KMS-11 (cell line): ENCODE measurements around the gene MIEF2.
"Not testable (repeated sequence)": the region's sequence is repeated elsewhere in the genome, so short reads cannot be mapped to it uniquely, and the experiment has no call there.

Experiments used
- H2AFZ ChIP-seq: fragments of 200-600 bp; sonication (generic); 2 replicates; pipeline ENCODE4 v1.6.1; 2016; ENCODE audit warnings: antibody characterized with exemption, mixed run types, low read depth
- H3K27ac ChIP-seq: fragments of 200-600 bp; sonication (generic); 2 replicates; pipeline ENCODE4 v1.6.1; 2016; ENCODE audit warnings: mild to moderate bottlenecking, mixed run types
- H3K27me3 ChIP-seq: fragments of 200-600 bp; sonication (generic); 2 replicates; pipeline ENCODE4 v1.6.1; 2017; ENCODE audit warnings: mild to moderate bottlenecking, low read depth, mixed run types, moderate library complexity; ENCODE audit not compliant: insufficient read depth
- H3K36me3 ChIP-seq: fragments of 200-600 bp; sonication (generic); 2 replicates; pipeline ENCODE4 v1.6.1; 2017; ENCODE audit warnings: mild to moderate bottlenecking, mixed run types; ENCODE audit not compliant: insufficient read depth
- H3K4me1 ChIP-seq: fragments of 200-600 bp; sonication (generic); 2 replicates; pipeline ENCODE4 v1.6.1; 2016; ENCODE audit warnings: mild to moderate bottlenecking, low read depth, mixed run types; ENCODE audit not compliant: poor library complexity, severe bottlenecking
- H3K4me2 ChIP-seq: fragments of 200-600 bp; sonication (generic); 2 replicates; pipeline ENCODE4 v1.7.0; 2016; ENCODE audit warnings: mild to moderate bottlenecking, mixed run types
- H3K4me3 ChIP-seq: fragments of 200-600 bp; sonication (generic); IDR thresholded peaks from 2 replicates; pipeline ENCODE4 v1.6.1; 2017; ENCODE audit warnings: low read depth, low read length, mixed read lengths; ENCODE audit not compliant: insufficient read depth
- H3K79me2 ChIP-seq: fragments of 200-600 bp; sonication (generic); 2 replicates; pipeline ENCODE4 v1.6.1; 2016; ENCODE audit warnings: low read depth, mixed run types; ENCODE audit not compliant: insufficient read depth
- H3K9ac ChIP-seq: fragments of 200-600 bp; sonication (generic); 2 replicates; pipeline ENCODE4 v1.6.1; 2016; ENCODE audit warnings: mild to moderate bottlenecking, mixed run types
- H4K20me1 ChIP-seq: fragments of 200-600 bp; sonication (generic); 2 replicates; pipeline ENCODE4 v1.6.1; 2016; ENCODE audit warnings: mild to moderate bottlenecking, mixed run types; ENCODE audit not compliant: insufficient read depth
- CTCF ChIP-seq: fragments of 200-600 bp; sonication (generic); conservative IDR thresholded peaks from 2 replicates; pipeline ENCODE4 v1.6.1; 2017; ENCODE audit warnings: low read depth, mild to moderate bottlenecking, antibody characterized with exemption, low read length, moderate library complexity, mixed read lengths

MIEF2 gene

GRCh38 chr17:18291718-18292540, 31.5 kb downstream of the MIEF2 start:
- no peaks in the 10 kb centered on the region for H3K36me3 ChIP-seq

DNA sequence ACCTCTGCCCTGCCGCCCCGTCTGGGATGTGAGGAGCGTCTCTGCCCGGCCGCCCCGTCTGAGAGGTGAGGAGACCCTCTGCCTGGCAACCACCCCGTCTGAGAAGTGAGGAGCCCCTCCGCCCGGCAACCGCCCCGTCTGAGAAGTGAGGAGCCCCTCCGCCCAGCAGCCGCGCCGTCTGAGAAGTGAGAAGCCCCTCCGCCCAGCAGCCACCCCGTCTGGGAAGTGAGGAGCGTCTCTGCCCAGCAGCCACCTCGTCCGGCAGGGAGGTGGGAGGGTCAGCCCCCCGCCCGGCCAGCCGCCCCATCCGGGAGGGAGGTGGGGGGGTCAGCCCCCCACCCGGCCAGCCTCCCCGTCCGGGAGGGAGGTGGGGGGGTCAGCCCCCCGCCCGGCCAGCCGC, 37.6 kb downstream of the MIEF2 start:
- H3K4me3 ChIP-seq, H2AFZ ChIP-seq, H3K36me3 ChIP-seq, H3K27me3 ChIP-seq, H4K20me1 ChIP-seq, H3K4me1 ChIP-seq, H3K27ac ChIP-seq, H3K79me2 ChIP-seq, H3K9ac ChIP-seq, H3K4me2 ChIP-seq: not testable (repeated sequence)

More at GRCh38 chr17:18291718-18292540, 31.5 kb downstream of the MIEF2 start:
- no peak overlapping the region for H3K9ac ChIP-seq
- H3K4me2 ChIP-seq: no peak overlapping the region
- H3K4me3 ChIP-seq: no peak overlapping the region
- no peak overlapping the region for H3K27ac ChIP-seq
- TF ChIP-seq CTCF: no peak
- no peaks in the 10 kb centered on the region for H3K4me1 ChIP-seq
- H3K27me3 ChIP-seq: no peaks in the 10 kb centered on the region
- H3K79me2 ChIP-seq: no peaks in the 10 kb centered on the region
- H2AFZ ChIP-seq: no peak overlapping the region
- no peaks in the 10 kb centered on the region for H4K20me1 ChIP-seq

DNA sequence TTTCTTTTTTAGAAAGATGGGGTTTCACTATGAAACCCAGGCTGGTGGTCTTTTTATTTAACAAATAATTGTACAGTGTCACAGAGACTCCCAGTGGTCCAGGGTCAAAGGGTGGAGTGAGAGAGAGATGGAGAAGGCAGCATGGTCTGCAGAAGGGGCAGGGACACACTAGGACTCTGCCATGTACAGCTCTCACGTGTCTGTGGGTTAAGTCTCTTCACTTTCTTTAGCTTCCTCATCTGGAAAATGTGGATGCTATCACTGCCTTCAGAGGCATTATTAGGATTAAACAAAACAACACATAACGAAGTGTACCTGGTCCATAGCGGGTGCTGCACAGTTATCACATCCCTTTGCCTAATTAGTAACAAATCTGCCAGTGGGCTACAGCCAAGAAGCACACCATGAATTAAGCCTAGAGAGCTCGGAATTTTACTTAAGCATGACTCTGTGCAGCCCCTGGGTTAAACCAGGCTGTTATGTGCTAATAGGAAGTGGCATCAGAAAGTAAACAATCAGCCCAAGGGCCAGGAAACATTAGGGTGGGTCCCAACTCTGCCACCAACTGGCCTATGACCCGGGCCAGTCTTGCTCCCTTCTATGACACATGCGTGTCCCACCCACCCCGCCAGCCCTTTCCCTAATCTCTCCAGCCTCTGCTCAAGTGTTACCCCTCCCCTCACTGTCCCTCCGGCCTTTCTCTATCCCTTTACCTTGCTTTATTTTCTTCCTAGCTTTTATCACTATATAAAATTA, 40.4 kb downstream of the MIEF2 start:
- no peak for TF ChIP-seq CTCF
- H2AFZ ChIP-seq: no peak overlapping the region
- H3K4me3 ChIP-seq: no peak overlapping the region
- no peaks in the 10 kb centered on the region for H4K20me1 ChIP-seq
- H3K79me2 ChIP-seq: no peaks in the 10 kb centered on the region
- H3K36me3 ChIP-seq: no peaks in the 10 kb centered on the region; the same call in 1 of the 2 replicates
- no peak overlapping the region for H3K27ac ChIP-seq
- H3K9ac ChIP-seq: no peak overlapping the region
- no peaks in the 10 kb centered on the region for H3K27me3 ChIP-seq
- no peaks in the 10 kb centered on the region for H3K4me1 ChIP-seq
- no peak overlapping the region for H3K4me2 ChIP-seq

- not testable (repeated sequence) for H3K27me3 ChIP-seq, H3K4me1 ChIP-seq, H3K4me2 ChIP-seq, H2AFZ ChIP-seq, H3K79me2 ChIP-seq, H3K27ac ChIP-seq, H3K9ac ChIP-seq, H3K36me3 ChIP-seq, H4K20me1 ChIP-seq, H3K4me3 ChIP-seq
Observed at GRCh38 chr17:18303206-18303605, 42.7 kb downstream of the MIEF2 start.

GRCh38 chr17:18309202-18309601, 48.7 kb downstream of the MIEF2 start:
- Histone ChIP-seq H3K27me3 (no peaks in the 10 kb centered on the region), H3K79me2 (peaks cover 44% of the 10 kb centered on the region), H3K4me2 (no peak overlapping the region), H2AFZ (no peak overlapping the region), H3K4me3 (no peak overlapping the region), H3K27ac (no peak overlapping the region), H3K4me1 (peaks cover 15% of the 10 kb centered on the region), H4K20me1 (no peaks in the 10 kb centered on the region), H3K9ac (no peak overlapping the region), H3K36me3 (no peaks in the 10 kb centered on the region; the same call in 1 of the 2 replicates)
- TF ChIP-seq CTCF: no peak
